ENCODE results near the gene LNPEP.

LNPEP gene

DNA sequence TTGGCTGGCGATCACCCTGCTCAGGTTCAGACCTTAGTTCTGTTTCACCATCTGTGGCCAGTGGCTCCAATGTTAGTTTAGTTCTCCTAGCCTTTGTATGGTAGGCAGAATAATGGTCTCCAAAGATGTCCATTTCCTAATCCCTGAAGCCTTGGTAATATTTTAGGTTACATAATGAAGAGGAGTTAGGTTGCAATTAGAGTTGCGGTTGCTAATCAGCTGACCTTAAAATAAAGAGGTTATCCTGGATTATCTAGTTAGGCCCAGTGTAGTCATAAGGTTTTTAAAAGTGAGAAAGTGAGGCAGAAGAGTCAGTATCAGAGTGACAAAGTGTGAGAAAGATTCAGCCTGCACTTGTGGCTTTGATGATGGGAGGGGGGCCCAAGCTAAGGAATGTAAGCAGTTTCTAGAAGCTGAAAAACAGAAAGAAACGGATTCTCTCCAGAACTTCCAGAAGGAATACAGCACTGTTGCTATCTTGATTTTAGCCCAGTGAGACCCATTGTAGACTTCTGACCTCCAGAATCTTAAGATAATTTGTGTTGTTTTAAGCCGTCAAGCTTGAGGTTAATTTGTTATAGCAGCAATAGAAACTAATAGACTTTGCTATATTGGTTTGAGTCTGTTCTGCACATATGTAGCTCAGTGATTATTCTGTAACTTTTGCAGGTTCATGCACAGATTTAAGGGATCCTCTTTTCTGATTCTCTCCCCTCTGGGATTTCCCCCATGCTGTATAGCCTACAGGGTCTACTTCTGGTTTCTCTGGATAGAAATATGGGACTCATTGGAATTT, 21.6 kb downstream of the LNPEP start:
- Histone ChIP-seq H3K27me3 (ENCODE audit: control insufficient read depth in 1 of 2, insufficient read depth in 2 of 2, low read length in 2 of 2) (no peaks in the 10 kb centered on the region), H3K36me3 (ENCODE audit: control insufficient read depth in 1 of 2, insufficient read depth in 2 of 2, low read length in 2 of 2) (no peaks in the 10 kb centered on the region), H3K9ac (ENCODE audit: low read depth in 1 of 2, low read length in 2 of 2) (no peak overlapping the region), H3K4me1 (ENCODE audit: control insufficient read depth in 1 of 2, insufficient read depth in 2 of 2, low read length in 2 of 2) (peaks cover 9 to 21% of the 10 kb centered on the region in 2 donors), H3K27ac (ENCODE audit: low read depth, low read length) (no peak overlapping the region), H3K4me3 (ENCODE audit: low read depth in 1 of 2, low read length in 2 of 2) (no peak overlapping the region), H3K9me3 (ENCODE audit: control insufficient read depth in 1 of 2, low read length in 2 of 2) (no peaks in the 10 kb centered on the region)

DNA sequence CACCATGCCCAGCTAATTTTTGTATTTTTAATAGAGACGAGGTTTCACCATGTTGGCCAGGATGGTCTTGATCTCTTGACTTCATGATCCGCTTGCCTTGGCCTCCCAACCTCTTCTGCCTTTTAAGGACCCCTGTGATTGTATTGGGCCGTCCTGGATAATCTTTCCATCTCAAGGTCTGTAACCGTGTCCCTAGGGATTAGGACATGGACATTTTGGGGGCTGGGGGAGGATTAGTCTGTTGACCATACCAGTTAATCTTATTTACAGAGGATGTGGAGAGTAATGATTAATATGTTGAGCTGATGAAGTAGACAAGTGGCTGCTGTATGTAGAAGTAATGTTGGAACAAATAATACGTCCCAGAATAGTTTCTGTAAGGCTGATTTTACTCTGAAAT, 23.1 kb downstream of the LNPEP start:
- Histone ChIP-seq H3K4me1 (ENCODE audit: control insufficient read depth in 1 of 2, insufficient read depth in 2 of 2, low read length in 2 of 2) (peaks cover 14 to 23% of the 10 kb centered on the region in 2 donors), H3K36me3 (ENCODE audit: control insufficient read depth in 1 of 2, insufficient read depth in 2 of 2, low read length in 2 of 2) (no peaks in the 10 kb centered on the region), H3K27ac (ENCODE audit: low read depth, low read length) (no peak overlapping the region), H3K9me3 (ENCODE audit: control insufficient read depth in 1 of 2, low read length in 2 of 2) (no peaks in the 10 kb centered on the region), H3K4me3 (ENCODE audit: low read depth in 1 of 2, low read length in 2 of 2) (no peak overlapping the region), H3K27me3 (ENCODE audit: control insufficient read depth in 1 of 2, insufficient read depth in 2 of 2, low read length in 2 of 2) (no peaks in the 10 kb centered on the region), H3K9ac (ENCODE audit: low read depth in 1 of 2, low read length in 2 of 2) (no peak overlapping the region)

DNA sequence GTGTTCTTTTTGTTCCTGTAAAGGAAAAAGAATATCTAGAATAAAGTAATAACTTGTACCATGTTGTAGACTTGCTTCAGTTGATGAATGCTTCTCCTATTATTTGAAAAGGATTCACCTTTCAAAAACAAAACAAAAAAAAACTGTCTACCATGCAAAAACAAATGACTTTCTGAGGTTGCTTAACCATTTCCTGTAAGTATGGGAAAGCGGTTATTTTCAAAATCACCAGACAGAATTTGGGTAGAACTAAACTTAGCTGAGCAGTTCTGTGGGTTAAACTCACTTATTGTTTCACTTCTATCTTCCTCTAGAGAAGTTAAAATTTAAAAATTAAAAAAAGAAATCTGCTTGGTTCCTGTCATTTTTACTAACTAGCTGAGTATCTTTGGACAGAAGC, 25.2 kb downstream of the LNPEP start:
- Histone ChIP-seq H3K4me3 (ENCODE audit: low read depth in 1 of 2, low read length in 2 of 2) (no peak overlapping the region), H3K9ac (ENCODE audit: low read depth in 1 of 2, low read length in 2 of 2) (no peak overlapping the region), H3K27me3 (ENCODE audit: control insufficient read depth in 1 of 2, insufficient read depth in 2 of 2, low read length in 2 of 2) (no peaks in the 10 kb centered on the region), H3K4me1 (ENCODE audit: control insufficient read depth in 1 of 2, insufficient read depth in 2 of 2, low read length in 2 of 2) (peaks cover 14 to 23% of the 10 kb centered on the region in 2 donors), H3K36me3 (ENCODE audit: control insufficient read depth in 1 of 2, insufficient read depth in 2 of 2, low read length in 2 of 2) (no peaks in the 10 kb centered on the region), H3K9me3 (ENCODE audit: control insufficient read depth in 1 of 2, low read length in 2 of 2) (no peaks in the 10 kb centered on the region), H3K27ac (ENCODE audit: low read depth, low read length) (no peak overlapping the region)

DNA sequence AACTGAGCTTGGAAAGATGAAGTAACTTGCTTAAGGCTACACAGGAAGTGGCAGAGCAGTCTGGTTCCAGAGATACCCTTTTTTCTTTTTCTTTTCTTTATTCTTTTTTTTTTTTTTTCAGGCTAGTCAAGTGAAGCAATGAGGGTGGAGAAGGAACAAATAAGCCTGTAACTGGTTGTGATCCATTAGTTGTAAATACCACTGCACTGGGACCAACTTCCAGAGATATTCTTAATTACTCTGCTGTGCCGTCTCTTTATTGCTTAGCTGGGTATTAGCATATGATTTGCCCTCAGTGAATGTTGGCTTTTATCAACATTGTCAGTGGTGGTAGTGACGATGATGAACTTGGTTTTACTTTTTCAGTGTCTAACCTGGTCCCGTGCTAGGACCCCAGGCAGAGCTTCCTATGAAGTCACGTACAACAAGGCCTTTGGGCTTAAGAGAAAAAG, 26.7 kb downstream of the LNPEP start:
- Histone ChIP-seq H3K4me1 (ENCODE audit: control insufficient read depth in 1 of 2, insufficient read depth in 2 of 2, low read length in 2 of 2) (peaks cover 12 to 23% of the 10 kb centered on the region in 2 donors), H3K27ac (ENCODE audit: low read depth, low read length) (no peak overlapping the region), H3K27me3 (ENCODE audit: control insufficient read depth in 1 of 2, insufficient read depth in 2 of 2, low read length in 2 of 2) (no peaks in the 10 kb centered on the region)

DNA sequence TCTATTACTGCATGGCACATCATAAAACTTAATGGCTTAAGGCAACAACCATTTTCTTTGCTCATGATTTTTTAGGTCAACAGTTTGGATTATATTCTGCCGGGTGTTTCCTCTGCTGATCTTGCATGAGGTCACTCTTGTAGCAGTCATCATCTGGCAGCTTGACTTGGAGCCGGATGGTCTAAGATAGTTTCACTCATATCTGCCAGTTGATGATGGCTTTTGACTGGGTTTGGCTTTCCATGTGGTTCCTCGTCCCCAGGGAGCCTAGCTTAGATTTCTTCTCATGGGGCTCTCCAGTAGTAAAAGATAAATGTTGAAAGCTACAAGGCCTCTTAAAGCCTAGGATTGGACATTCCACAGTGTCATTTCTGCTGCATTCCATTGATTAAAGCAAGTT, 27.4 kb downstream of the LNPEP start:
- H3K27ac ChIP-seq (ENCODE audit: low read depth, low read length) = no peak overlapping the region
- H3K9me3 ChIP-seq (ENCODE audit: control insufficient read depth in 1 of 2, low read length in 2 of 2) = no peaks in the 10 kb centered on the region
- no peaks in the 10 kb centered on the region for H3K27me3 ChIP-seq (ENCODE audit: control insufficient read depth in 1 of 2, insufficient read depth in 2 of 2, low read length in 2 of 2)
- H3K36me3 ChIP-seq (ENCODE audit: control insufficient read depth in 1 of 2, insufficient read depth in 2 of 2, low read length in 2 of 2) = no peaks in the 10 kb centered on the region
- no peak overlapping the region for H3K4me3 ChIP-seq (ENCODE audit: low read depth in 1 of 2, low read length in 2 of 2)
- H3K9ac ChIP-seq (ENCODE audit: low read depth in 1 of 2, low read length in 2 of 2) = no peak overlapping the region
- peaks cover 16 to 23% of the 10 kb centered on the region in 2 donors for H3K4me1 ChIP-seq (ENCODE audit: control insufficient read depth in 1 of 2, insufficient read depth in 2 of 2, low read length in 2 of 2)

More for the DNA sequence above, 26.7 kb downstream of the LNPEP start:
- Histone ChIP-seq H3K9ac (ENCODE audit: low read depth in 1 of 2, low read length in 2 of 2) (no peak overlapping the region), H3K4me3 (ENCODE audit: low read depth in 1 of 2, low read length in 2 of 2) (no peak overlapping the region), H3K9me3 (ENCODE audit: control insufficient read depth in 1 of 2, low read length in 2 of 2) (no peaks in the 10 kb centered on the region), H3K36me3 (ENCODE audit: control insufficient read depth in 1 of 2, insufficient read depth in 2 of 2, low read length in 2 of 2) (no peaks in the 10 kb centered on the region)

DNA sequence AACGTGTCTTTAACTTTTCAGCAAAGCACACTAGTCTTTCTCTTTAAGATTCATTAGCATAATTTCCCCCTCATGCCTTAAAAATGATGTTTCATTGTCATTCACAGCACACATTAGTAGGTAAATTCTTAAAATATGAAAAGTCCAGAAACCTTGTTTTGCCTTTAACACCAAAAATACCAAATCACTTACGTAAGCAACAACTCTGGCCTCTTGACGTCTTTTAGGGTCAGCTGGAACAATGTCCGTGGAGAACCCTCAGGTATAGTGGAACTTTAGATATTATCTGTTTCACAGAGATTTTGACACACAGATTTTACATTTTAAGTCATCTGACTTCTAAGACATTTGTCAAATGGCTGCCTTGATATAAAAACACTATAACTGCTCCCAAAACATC, 30.9 kb downstream of the LNPEP start:
- H3K27ac ChIP-seq (ENCODE audit: low read depth, low read length) = no peak overlapping the region
- no peaks in the 10 kb centered on the region for H3K36me3 ChIP-seq (ENCODE audit: control insufficient read depth in 1 of 2, insufficient read depth in 2 of 2, low read length in 2 of 2)
- peaks cover 15 to 18% of the 10 kb centered on the region in 2 donors for H3K4me1 ChIP-seq (ENCODE audit: control insufficient read depth in 1 of 2, insufficient read depth in 2 of 2, low read length in 2 of 2)
- no peaks in the 10 kb centered on the region for H3K9me3 ChIP-seq (ENCODE audit: control insufficient read depth in 1 of 2, low read length in 2 of 2)
- no peak overlapping the region for H3K4me3 ChIP-seq (ENCODE audit: low read depth in 1 of 2, low read length in 2 of 2)
- H3K9ac ChIP-seq (ENCODE audit: low read depth in 1 of 2, low read length in 2 of 2) = no peak overlapping the region
- no peaks in the 10 kb centered on the region for H3K27me3 ChIP-seq (ENCODE audit: control insufficient read depth in 1 of 2, insufficient read depth in 2 of 2, low read length in 2 of 2)

DNA sequence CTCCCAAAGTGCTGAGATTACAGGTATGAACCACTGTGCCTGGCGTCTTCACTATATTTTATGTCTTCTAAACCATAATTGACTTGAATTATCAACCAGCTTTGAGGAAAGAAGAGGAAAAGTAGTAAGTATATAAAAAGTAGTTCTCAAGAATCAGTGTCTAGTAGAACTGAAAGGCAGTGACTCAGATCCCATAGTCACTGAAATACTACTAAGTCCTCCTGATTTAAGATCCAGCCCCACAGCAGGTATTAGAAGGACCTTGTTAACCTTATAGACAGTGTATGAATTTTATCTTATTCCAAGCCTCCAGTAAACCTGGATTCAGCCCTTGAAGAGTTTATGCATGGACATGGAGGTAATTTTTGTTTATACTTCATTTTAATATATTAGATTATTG, 31.5 kb downstream of the LNPEP start:
- H3K4me3 ChIP-seq (ENCODE audit: low read depth in 1 of 2, low read length in 2 of 2) = no peak overlapping the region
- no peaks in the 10 kb centered on the region for H3K36me3 ChIP-seq (ENCODE audit: control insufficient read depth in 1 of 2, insufficient read depth in 2 of 2, low read length in 2 of 2)
- H3K27ac ChIP-seq (ENCODE audit: low read depth, low read length) = no peak overlapping the region
- H3K9me3 ChIP-seq (ENCODE audit: control insufficient read depth in 1 of 2, low read length in 2 of 2) = no peaks in the 10 kb centered on the region
- no peak overlapping the region for H3K9ac ChIP-seq (ENCODE audit: low read depth in 1 of 2, low read length in 2 of 2)
- H3K27me3 ChIP-seq (ENCODE audit: control insufficient read depth in 1 of 2, insufficient read depth in 2 of 2, low read length in 2 of 2) = no peaks in the 10 kb centered on the region
- peaks cover 13 to 14% of the 10 kb centered on the region in 2 donors for H3K4me1 ChIP-seq (ENCODE audit: control insufficient read depth in 1 of 2, insufficient read depth in 2 of 2, low read length in 2 of 2)

DNA sequence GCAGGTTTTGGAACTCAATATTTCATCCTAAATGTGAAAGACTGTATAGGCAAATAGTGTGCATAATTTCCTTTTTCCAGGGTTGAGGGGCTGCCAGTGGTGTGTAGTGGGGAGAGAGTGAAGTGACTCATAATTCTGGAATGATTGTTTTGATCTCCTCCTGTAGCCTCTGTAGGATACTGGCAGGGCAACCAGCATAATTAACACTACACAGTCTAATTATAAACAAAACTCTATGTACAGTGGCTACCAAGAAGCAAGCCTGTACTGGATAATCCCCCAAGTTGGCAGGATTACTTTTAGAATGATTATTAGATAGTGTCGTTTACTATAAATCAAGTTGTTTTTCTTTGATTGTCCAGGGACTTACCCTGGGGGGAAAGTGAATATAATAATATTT, 32.2 kb downstream of the LNPEP start:
- H3K36me3 ChIP-seq (ENCODE audit: control insufficient read depth in 1 of 2, insufficient read depth in 2 of 2, low read length in 2 of 2) = no peaks in the 10 kb centered on the region
- no peak overlapping the region for H3K27ac ChIP-seq (ENCODE audit: low read depth, low read length)
- peaks cover 7 to 12% of the 10 kb centered on the region in 2 donors for H3K4me1 ChIP-seq (ENCODE audit: control insufficient read depth in 1 of 2, insufficient read depth in 2 of 2, low read length in 2 of 2)
- no peaks in the 10 kb centered on the region for H3K9me3 ChIP-seq (ENCODE audit: control insufficient read depth in 1 of 2, low read length in 2 of 2)
- H3K9ac ChIP-seq (ENCODE audit: low read depth in 1 of 2, low read length in 2 of 2) = no peak overlapping the region
- no peak overlapping the region for H3K4me3 ChIP-seq (ENCODE audit: low read depth in 1 of 2, low read length in 2 of 2)
- no peaks in the 10 kb centered on the region for H3K27me3 ChIP-seq (ENCODE audit: control insufficient read depth in 1 of 2, insufficient read depth in 2 of 2, low read length in 2 of 2)

DNA sequence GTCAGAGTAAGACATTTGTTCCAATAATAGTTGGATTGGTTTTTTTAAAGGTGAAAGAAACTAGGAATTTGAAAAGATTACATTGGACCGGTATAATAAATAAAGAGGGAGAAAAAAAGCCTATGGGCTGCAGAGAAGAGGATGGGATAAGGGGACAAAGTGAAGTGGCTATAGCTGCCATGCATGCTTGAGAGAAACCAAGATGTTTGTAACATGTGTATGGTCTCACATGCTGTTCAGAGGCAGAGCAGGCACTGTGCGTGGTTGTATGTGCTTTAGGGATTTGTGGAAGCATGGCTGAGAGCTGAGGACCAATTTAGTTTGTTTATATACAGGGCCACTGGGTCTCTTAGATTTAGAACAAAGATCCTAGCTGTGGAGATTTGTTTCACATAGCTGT, 32.7 kb downstream of the LNPEP start:
- H3K9me3 ChIP-seq (ENCODE audit: control insufficient read depth in 1 of 2, low read length in 2 of 2) = no peaks in the 10 kb centered on the region
- H3K9ac ChIP-seq (ENCODE audit: low read depth in 1 of 2, low read length in 2 of 2) = no peak overlapping the region
- H3K27ac ChIP-seq (ENCODE audit: low read depth, low read length) = no peak overlapping the region
- H3K4me3 ChIP-seq (ENCODE audit: low read depth in 1 of 2, low read length in 2 of 2) = no peak overlapping the region
- no peaks in the 10 kb centered on the region for H3K27me3 ChIP-seq (ENCODE audit: control insufficient read depth in 1 of 2, insufficient read depth in 2 of 2, low read length in 2 of 2)
- H3K4me1 ChIP-seq (ENCODE audit: control insufficient read depth in 1 of 2, insufficient read depth in 2 of 2, low read length in 2 of 2) = peaks cover 2 to 12% of the 10 kb centered on the region in 2 donors
- H3K36me3 ChIP-seq (ENCODE audit: control insufficient read depth in 1 of 2, insufficient read depth in 2 of 2, low read length in 2 of 2) = no peaks in the 10 kb centered on the region

DNA sequence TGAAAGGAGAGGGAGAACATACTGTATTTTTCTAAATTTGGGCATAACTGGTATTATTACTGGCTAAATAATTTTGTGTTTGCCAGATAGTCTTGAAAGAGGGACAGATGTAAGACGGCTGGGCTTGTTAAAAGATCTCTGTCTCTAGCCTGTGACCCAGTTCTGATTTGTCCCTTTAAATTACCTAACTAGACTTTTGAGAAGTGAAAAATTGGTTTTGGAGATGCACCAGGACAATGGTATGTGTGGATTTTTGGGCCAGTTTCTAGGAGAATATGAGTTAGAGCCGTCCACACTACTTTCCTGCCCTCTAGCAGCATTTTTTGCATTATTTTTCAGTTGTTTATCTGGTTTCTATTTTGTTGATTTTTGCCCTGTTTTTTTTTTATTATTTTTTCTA, 33.5 kb downstream of the LNPEP start:
- H3K9me3 ChIP-seq (ENCODE audit: control insufficient read depth in 1 of 2, low read length in 2 of 2) = no peaks in the 10 kb centered on the region
- H3K4me3 ChIP-seq (ENCODE audit: low read depth in 1 of 2, low read length in 2 of 2) = no peak overlapping the region
- H3K36me3 ChIP-seq (ENCODE audit: control insufficient read depth in 1 of 2, insufficient read depth in 2 of 2, low read length in 2 of 2) = no peaks in the 10 kb centered on the region
- no peak overlapping the region for H3K27ac ChIP-seq (ENCODE audit: low read depth, low read length)
- no peaks in the 10 kb centered on the region for H3K27me3 ChIP-seq (ENCODE audit: control insufficient read depth in 1 of 2, insufficient read depth in 2 of 2, low read length in 2 of 2)
- H3K4me1 ChIP-seq (ENCODE audit: control insufficient read depth in 1 of 2, insufficient read depth in 2 of 2, low read length in 2 of 2) = peaks cover 0 to 12% of the 10 kb centered on the region in 2 donors
- no peak overlapping the region for H3K9ac ChIP-seq (ENCODE audit: low read depth in 1 of 2, low read length in 2 of 2)

Data from duodenal mucosa (tissue), 2 donors.